WTC11 (cell line): Measurements from ENCODE around the gene GALNT2. TPM values are rescaled to one million over a fixed set of nuclear protein-coding genes. Genes with fewer than 3 reads are reported as not detected.

Source experiments
- ATAC-seq: fragments of 200-7000 bp; cut with Tn5 transposase; 2 replicates; pipeline ENCODE4 v1.10.0; 2021; ENCODE audit warnings: mild to moderate bottlenecking, moderate library complexity
- CTCF ChIA-PET: fragments of 300-600 bp; sonication (Branson Sonifier 250); formaldehyde crosslinking; loops from one replicate; lab custom pipeline; 2021; ENCODE audit warnings: antibody characterized with exemption; lab: Charles Lee
- POLR2A ChIA-PET: fragments of 350-600 bp; sonication (Branson Sonifier 250); formaldehyde crosslinking; loops from one replicate; lab custom pipeline; 2021; ENCODE audit warnings: antibody characterized with exemption; lab: Charles Lee
- DNase-seq: peaks from one replicate; pipeline ENCODE4 v3.0.0; 2021; ENCODE audit warnings: low spot score
- H3K27ac Mint-ChIP-seq: 2 replicates; pipeline ENCODE4 v1.8.0; 2021; ENCODE audit warnings: mixed read lengths
- H3K27me3 Mint-ChIP-seq: 2 replicates; pipeline ENCODE4 v1.8.0; 2021; ENCODE audit warnings: low read depth, mild to moderate bottlenecking, moderate library complexity, mixed read lengths
- H3K36me3 Mint-ChIP-seq: 2 replicates; pipeline ENCODE4 v1.8.0; 2021; ENCODE audit warnings: mixed read lengths
- H3K4me1 Mint-ChIP-seq: 2 replicates; pipeline ENCODE4 v1.8.0; 2022; ENCODE audit warnings: mixed read lengths
- H3K4me3 Mint-ChIP-seq: 2 replicates; pipeline ENCODE4 v1.8.0; 2021; ENCODE audit warnings: mild to moderate bottlenecking, moderate library complexity, mixed read lengths
- H3K9me3 Mint-ChIP-seq: 2 replicates; pipeline ENCODE4 v1.8.0; 2021; ENCODE audit warnings: mixed read lengths
- KAT7 ChIP-seq: sonication (generic); formaldehyde crosslinking; IDR thresholded peaks from 2 replicates; pipeline ENCODE4 v1.8.1; 2023; ENCODE audit warnings: missing genetic modification reagents, mild to moderate bottlenecking, borderline replicate concordance
- NFYB ChIP-seq: sonication (generic); formaldehyde crosslinking; conservative IDR thresholded peaks from 2 replicates; pipeline ENCODE4 v1.8.0; 2022; ENCODE audit warnings: low read depth, missing genetic modification reagents
- OVOL2 ChIP-seq: fragments of 250-450 bp; sonication (Bioruptor Pico); IDR thresholded peaks from 2 replicates; pipeline ENCODE4 v1.9.0; 2021; ENCODE audit warnings: mild to moderate bottlenecking, borderline replicate concordance
- RELA ChIP-seq: sonication (generic); formaldehyde crosslinking; IDR thresholded peaks from 2 replicates; pipeline ENCODE4 v1.8.1; 2022; ENCODE audit warnings: missing genetic modification reagents, mild to moderate bottlenecking, borderline replicate concordance
- TEAD4 ChIP-seq: sonication (generic); formaldehyde crosslinking; IDR thresholded peaks from 2 replicates; pipeline ENCODE4 v1.8.0; 2022; ENCODE audit warnings: mild to moderate bottlenecking, missing genetic modification reagents
- ZBTB21 ChIP-seq: sonication (generic); formaldehyde crosslinking; IDR thresholded peaks from 2 replicates; pipeline ENCODE4 v1.8.1; 2023; ENCODE audit warnings: mild to moderate bottlenecking, missing genetic modification reagents, borderline replicate concordance
- total RNA-seq: library from RNA; stranded (reverse); gene quantifications from 3 replicates; pipeline ENCODE4 v1.2.3, GENCODE V29; 2021
- TF ChIP-seq, protein P1 (sequence below): sonication (generic); formaldehyde crosslinking; IDR thresholded peaks from 2 replicates; pipeline ENCODE4 v1.8.0; 2022; ENCODE audit warnings: mild to moderate bottlenecking, missing genetic modification reagents
- TF ChIP-seq, protein P2 (sequence below): fragments of 250-450 bp; sonication (Bioruptor Pico); IDR thresholded peaks from 2 replicates; pipeline ENCODE4 v1.9.0; 2021; ENCODE audit warnings: mild to moderate bottlenecking, borderline replicate concordance
- TF ChIP-seq, protein P3 (sequence below): fragments of 250-450 bp; sonication (Bioruptor Pico); IDR thresholded peaks from 2 replicates; pipeline ENCODE4 v1.9.0; 2021; ENCODE audit warnings: moderate library complexity, mild to moderate bottlenecking, inconsistent platforms, borderline replicate concordance
- TF ChIP-seq, protein P4 (sequence below): fragments of 250-450 bp; sonication (Bioruptor Pico); IDR thresholded peaks from 2 replicates; pipeline ENCODE4 v1.8.0; 2021; ENCODE audit warnings: mild to moderate bottlenecking

Gene GALNT2
- total RNA-seq, 1 experiment from 2014 or later, result 74.8 TPM

DNA sequence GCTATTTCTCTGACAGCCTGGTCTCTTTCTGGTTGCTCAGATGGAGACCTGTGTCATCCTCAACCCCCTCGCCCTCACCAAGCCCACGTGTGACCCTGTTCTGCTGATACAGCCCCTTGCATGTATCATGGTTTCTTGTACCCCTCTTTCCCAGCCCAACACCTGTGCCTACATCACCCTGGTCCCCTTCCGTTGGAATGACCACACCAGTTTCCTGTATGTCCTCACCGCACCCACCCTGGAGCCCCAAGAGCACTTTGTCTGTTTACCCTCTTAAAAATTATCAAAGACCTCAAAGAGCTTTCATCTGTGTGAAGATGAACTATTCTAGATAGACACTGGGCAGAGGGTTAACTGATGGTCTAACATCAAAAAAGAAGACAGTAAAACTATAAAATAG lies 179.5 kb downstream of the GALNT2 start:
- no peak for ATAC-seq
- Mint-ChIP-seq H3K27ac (peak overlapping the region; percentile 80; the same call in 1 of the 2 replicates), H3K9me3 (no peaks in the 10 kb centered on the region), H3K4me1 (peaks cover 22% of the 10 kb centered on the region), H3K4me3 (no peak overlapping the region), H3K27me3 (no peaks in the 10 kb centered on the region), H3K36me3 (peaks cover 20% of the 10 kb centered on the region)
- POLR2A ChIA-PET, result no interaction called here
- TF ChIP-seq, protein P1, sequence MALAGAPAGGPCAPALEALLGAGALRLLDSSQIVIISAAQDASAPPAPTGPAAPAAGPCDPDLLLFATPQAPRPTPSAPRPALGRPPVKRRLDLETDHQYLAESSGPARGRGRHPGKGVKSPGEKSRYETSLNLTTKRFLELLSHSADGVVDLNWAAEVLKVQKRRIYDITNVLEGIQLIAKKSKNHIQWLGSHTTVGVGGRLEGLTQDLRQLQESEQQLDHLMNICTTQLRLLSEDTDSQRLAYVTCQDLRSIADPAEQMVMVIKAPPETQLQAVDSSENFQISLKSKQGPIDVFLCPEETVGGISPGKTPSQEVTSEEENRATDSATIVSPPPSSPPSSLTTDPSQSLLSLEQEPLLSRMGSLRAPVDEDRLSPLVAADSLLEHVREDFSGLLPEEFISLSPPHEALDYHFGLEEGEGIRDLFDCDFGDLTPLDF (CRISPR knock-in tag), result no peak
- CTCF ChIA-PET, result no interaction called here
- DNase-seq, result no peak

DNA sequence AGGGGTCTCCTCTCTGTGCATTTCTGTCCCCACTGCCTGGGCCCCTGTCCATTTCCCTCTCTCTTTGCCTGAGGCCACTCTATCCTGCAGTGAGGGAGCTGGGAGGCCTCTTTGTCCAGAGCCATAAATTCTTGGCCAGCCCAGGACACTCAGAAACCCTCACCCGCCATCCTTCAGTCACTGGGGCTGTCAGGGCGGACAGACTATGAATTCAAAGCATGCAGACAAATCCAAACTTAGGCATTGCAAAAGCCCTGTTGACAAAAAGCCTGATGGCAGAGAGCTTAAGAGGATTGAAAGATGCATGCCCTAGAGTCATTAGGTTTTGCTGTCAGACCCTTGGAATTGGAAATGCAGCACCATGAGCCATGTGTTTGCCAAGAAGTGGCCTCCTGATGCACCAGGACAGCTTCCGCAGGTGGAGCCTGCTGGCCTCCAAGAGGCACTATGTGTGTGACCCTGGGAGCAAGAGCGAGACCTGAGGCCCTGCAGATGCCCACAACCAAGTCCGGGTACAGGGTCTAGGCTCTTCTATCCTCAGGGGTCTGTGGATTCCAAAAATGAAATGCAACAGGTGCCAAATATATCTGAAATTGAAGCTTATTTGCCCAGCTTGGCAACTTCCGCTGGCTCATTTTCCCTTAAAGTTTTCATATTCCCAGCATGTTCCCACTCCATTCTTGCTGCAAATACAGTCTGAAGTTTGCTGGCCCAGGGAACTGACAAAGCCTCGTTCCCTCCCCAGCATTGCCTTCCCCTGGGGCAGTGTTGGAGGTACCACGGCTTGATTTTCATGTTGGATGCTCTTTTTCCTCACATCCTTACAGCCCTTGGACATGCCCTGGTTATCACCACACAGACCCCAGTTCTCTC lies 181.2 kb downstream of the GALNT2 start:
- no peaks in the 10 kb centered on the region for H3K9me3 Mint-ChIP-seq
- no peak for DNase-seq
- no peak overlapping the region for H3K4me3 Mint-ChIP-seq
- CTCF ChIA-PET, result no interaction called here
- no peak for ATAC-seq
- peaks cover 32% of the 10 kb centered on the region for H3K4me1 Mint-ChIP-seq
- POLR2A ChIA-PET, result interaction anchor here (0.6 kb wide), 1 partner anchor 1618 kb away, joined by 3 read pairs; no protein-coding TSS in a partner anchor
- H3K27ac Mint-ChIP-seq, result no peak overlapping the region; the same call in 1 of the 2 replicates
- H3K27me3 Mint-ChIP-seq, result no peaks in the 10 kb centered on the region
- TF ChIP-seq NFYB (CRISPR knock-in tag), result no peak
- H3K36me3 Mint-ChIP-seq, result peaks cover 14% of the 10 kb centered on the region

DNA sequence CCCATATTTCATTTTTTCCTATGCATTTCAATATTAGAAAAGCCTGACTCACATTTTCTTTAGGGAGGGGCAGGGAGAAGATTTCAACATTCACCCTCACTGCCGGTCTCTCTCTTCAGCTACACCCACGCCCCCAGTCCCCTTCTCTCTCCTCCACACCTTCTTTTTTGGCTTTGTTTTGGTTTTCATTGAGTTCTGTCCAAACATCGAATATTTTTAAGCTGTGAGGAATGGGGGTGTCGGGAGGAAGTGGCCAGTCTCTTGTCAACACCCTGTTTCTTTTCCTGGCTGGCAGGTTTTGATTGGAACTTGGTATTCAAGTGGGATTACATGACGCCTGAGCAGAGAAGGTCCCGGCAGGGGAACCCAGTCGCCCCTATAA lies 181.8 kb downstream of the GALNT2 start:
- H3K4me3 Mint-ChIP-seq, result no peak overlapping the region
- H3K36me3 Mint-ChIP-seq, result peaks cover 20% of the 10 kb centered on the region
- ChIA-PET CTCF (no interaction called here), POLR2A (interaction anchor here (0.6 kb wide), 1 partner anchor 1618 kb away, joined by 3 read pairs; no protein-coding TSS in a partner anchor)
- H3K9me3 Mint-ChIP-seq, result no peaks in the 10 kb centered on the region
- no peak overlapping the region; the same call in 1 of the 2 replicates for H3K27ac Mint-ChIP-seq
- TF ChIP-seq RELA (CRISPR knock-in tag) (no peak), TEAD4 (CRISPR knock-in tag) (no peak), ZBTB21 (CRISPR knock-in tag) (no peak), KAT7 (CRISPR knock-in tag) (no peak), OVOL2 (CRISPR knock-in tag) (no peak)
- TF ChIP-seq, protein P2, sequence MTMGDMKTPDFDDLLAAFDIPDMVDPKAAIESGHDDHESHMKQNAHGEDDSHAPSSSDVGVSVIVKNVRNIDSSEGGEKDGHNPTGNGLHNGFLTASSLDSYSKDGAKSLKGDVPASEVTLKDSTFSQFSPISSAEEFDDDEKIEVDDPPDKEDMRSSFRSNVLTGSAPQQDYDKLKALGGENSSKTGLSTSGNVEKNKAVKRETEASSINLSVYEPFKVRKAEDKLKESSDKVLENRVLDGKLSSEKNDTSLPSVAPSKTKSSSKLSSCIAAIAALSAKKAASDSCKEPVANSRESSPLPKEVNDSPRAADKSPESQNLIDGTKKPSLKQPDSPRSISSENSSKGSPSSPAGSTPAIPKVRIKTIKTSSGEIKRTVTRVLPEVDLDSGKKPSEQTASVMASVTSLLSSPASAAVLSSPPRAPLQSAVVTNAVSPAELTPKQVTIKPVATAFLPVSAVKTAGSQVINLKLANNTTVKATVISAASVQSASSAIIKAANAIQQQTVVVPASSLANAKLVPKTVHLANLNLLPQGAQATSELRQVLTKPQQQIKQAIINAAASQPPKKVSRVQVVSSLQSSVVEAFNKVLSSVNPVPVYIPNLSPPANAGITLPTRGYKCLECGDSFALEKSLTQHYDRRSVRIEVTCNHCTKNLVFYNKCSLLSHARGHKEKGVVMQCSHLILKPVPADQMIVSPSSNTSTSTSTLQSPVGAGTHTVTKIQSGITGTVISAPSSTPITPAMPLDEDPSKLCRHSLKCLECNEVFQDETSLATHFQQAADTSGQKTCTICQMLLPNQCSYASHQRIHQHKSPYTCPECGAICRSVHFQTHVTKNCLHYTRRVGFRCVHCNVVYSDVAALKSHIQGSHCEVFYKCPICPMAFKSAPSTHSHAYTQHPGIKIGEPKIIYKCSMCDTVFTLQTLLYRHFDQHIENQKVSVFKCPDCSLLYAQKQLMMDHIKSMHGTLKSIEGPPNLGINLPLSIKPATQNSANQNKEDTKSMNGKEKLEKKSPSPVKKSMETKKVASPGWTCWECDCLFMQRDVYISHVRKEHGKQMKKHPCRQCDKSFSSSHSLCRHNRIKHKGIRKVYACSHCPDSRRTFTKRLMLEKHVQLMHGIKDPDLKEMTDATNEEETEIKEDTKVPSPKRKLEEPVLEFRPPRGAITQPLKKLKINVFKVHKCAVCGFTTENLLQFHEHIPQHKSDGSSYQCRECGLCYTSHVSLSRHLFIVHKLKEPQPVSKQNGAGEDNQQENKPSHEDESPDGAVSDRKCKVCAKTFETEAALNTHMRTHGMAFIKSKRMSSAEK, result no peak
- TF ChIP-seq, protein P3, sequence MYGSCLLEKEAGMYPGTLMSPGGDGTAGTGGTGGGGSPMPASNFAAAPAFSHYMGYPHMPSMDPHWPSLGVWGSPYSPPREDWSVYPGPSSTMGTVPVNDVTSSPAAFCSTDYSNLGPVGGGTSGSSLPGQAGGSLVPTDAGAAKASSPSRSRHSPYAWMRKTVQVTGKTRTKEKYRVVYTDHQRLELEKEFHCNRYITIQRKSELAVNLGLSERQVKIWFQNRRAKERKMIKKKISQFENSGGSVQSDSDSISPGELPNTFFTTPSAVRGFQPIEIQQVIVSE (CRISPR knock-in tag), result no peak
- TF ChIP-seq, protein P4, sequence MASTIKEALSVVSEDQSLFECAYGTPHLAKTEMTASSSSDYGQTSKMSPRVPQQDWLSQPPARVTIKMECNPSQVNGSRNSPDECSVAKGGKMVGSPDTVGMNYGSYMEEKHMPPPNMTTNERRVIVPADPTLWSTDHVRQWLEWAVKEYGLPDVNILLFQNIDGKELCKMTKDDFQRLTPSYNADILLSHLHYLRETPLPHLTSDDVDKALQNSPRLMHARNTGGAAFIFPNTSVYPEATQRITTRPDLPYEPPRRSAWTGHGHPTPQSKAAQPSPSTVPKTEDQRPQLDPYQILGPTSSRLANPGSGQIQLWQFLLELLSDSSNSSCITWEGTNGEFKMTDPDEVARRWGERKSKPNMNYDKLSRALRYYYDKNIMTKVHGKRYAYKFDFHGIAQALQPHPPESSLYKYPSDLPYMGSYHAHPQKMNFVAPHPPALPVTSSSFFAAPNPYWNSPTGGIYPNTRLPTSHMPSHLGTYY, result no peak
- H3K4me1 Mint-ChIP-seq, result peaks cover 32% of the 10 kb centered on the region
- no peak for ATAC-seq
- H3K27me3 Mint-ChIP-seq, result no peaks in the 10 kb centered on the region
- no peak for DNase-seq
